NCI-H82 treated with DMSO at 0.1 percent for 48 hours (cell line): Measurements from ENCODE around the gene GPR171.
A peak's percentile ranks its signal among the peaks of the same experiment; 100 is the strongest.

ENCODE experiments used
- DNase-seq: peaks from one replicate; lab custom pipeline; 2025; ENCODE audit not compliant: unreplicated experiment; lab: John Stamatoyannopoulos, UW

The GPR171 gene

GRCh38 chr3:151214459-151214858, 11.4 kb upstream of the GPR171 start:
- no peak for DNase-seq

GRCh38 chr3:151213881-151214280, 10.9 kb upstream of the GPR171 start:
- DNase-seq: no peak

GRCh38 chr3:151213151-151213550, 10.1 kb upstream of the GPR171 start:
- DNase-seq: no peak

- DNase-seq: no peak
Measured at GRCh38 chr3:151210676-151211381, 7.8 kb upstream of the GPR171 start.

- DNase-seq: no peak
Measured at GRCh38 chr3:151209654-151210053, 6.6 kb upstream of the GPR171 start.

GRCh38 chr3:151206201-151206600, 3.2 kb upstream of the GPR171 start:
- DNase-seq: no peak

GRCh38 chr3:151205482-151205881, 2.5 kb upstream of the GPR171 start:
- no peak for DNase-seq

- DNase-seq: no peak
Measured at GRCh38 chr3:151204530-151205402, 1.8 kb upstream of the GPR171 start.

- DNase-seq: no peak
Measured at GRCh38 chr3:151201051-151201730, 1.8 kb downstream of the GPR171 start.

GRCh38 chr3:151200586-151200985, 2.4 kb downstream of the GPR171 start:
- no peak for DNase-seq

GRCh38 chr3:151199554-151200438, 3.2 kb downstream of the GPR171 start:
- no peak for DNase-seq

- no peak for DNase-seq
Measured at GRCh38 chr3:151198849-151199248, 4.2 kb downstream of the GPR171 start.

GRCh38 chr3:151197981-151198767, 4.8 kb downstream of the GPR171 start:
- no peak for DNase-seq

GRCh38 chr3:151197228-151197627, 5.8 kb downstream of the GPR171 start:
- no peak for DNase-seq

- no peak for DNase-seq
Measured at GRCh38 chr3:151196434-151196833, 6.6 kb downstream of the GPR171 start.

GRCh38 chr3:151195826-151196225, 7.2 kb downstream of the GPR171 start:
- DNase-seq: no peak

- no peak for DNase-seq
Measured at GRCh38 chr3:151192545-151192944, 10.5 kb downstream of the GPR171 start.

GRCh38 chr3:151191095-151191494, 11.9 kb downstream of the GPR171 start:
- DNase-seq: no peak

- DNase-seq: peak; percentile 47
Measured at GRCh38 chr3:151183265-151183671, 19.7 kb downstream of the GPR171 start.
